ENCODE results near the gene GTPBP10.

GTPBP10 gene

DNA sequence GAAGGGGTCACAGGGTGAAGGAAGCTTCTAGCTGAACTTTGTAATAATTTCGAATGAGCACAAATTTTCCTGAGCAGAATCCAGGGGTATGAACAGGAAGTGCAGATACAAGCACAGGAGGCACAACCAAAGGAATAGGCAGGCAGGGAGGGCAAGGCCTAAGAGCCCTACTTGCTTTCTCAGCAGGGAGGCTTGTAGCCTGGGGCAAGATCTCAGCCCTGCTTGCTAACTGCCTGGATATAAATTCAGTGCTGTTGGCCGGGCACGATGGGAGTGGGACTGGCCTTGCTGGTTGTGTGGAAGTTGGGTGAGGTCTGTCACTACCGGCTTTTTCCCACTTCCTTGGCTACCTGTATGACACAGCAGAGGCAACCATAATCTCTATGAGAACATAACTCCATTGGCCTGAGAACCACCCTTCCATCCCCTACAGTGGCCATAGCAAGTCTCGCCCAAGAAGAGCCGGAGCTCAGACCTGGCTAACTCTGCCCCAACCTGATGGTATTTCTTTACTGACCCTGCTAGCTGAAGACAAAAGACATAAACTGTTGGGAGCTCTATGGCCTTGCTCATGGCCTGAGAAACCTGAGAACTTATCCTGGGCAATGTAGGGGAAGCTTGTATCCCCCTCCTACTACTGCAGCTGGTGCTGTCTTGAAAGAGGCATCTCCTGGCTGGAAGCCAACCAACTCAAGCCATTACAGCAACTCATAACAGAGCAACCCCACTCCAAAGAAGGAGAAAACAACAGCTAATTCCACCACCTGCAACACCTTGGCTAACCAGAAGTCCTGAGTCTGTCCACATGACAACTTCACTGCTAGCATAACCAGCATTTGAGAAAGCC, 84.3 kb downstream of the GTPBP10 start:
- DNase-seq, result no peak

DNA sequence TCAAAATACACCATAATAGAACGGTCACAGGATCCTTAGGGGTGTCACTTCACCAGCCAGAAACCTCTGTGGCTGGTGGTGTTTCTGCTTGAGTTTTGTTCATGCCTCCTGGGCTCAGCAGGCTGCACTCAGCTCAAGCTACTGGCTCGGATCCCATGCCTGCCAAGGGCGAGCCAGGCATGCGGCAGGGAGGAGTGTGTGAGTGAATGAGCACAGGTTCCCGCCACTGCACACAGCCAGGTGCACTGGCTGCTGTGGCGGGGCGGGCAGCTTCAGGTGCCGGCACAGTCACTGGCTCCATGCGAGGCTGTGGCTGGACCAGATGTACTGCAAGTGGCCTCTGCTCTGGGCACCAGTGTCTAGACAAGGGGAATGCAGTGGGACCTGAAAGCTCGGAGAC, 86.2 kb downstream of the GTPBP10 start:
- no peak for DNase-seq

GRCh38 chr7:90433221-90433620, 86.7 kb downstream of the GTPBP10 start:
- no peak for DNase-seq

Measured in nucleus accumbens (tissue), 56 donors.